HepG2 (cell line): ENCODE results near the gene E2F1. TPM values are rescaled to one million over a fixed set of nuclear protein-coding genes. Genes with fewer than 3 reads are reported as not detected.

ENCODE experiments used
- CBX2 ChIP-seq, 2 experiments: fragments of 200-600 bp in 1 of 2; sonication (generic); formaldehyde crosslinking in 1 of 2; IDR thresholded peaks; 2 replicates each; pipeline versions ENCODE4 v1.7.0 to v1.8.1; 2018 to 2022; ENCODE audit warnings: low read depth in 2 of 2, low read length in 1 of 2, mild to moderate bottlenecking in 1 of 2, missing genetic modification reagents in 1 of 2
- DPF2 ChIP-seq: sonication (generic); formaldehyde crosslinking; IDR thresholded peaks from 2 replicates; pipeline ENCODE4 v1.4.0; 2020; ENCODE audit warnings: mild to moderate bottlenecking, low read depth, missing genetic modification reagents, borderline replicate concordance
- FOXO1 ChIP-seq: sonication (generic); formaldehyde crosslinking; IDR thresholded peaks from 2 replicates; pipeline ENCODE4 v1.4.0; 2020; ENCODE audit warnings: missing genetic modification reagents
- GABPA ChIP-seq, 2 experiments: IDR thresholded peaks; 2 replicates each; pipeline ENCODE4 v1.6.1; 2011 to 2016; ENCODE audit warnings: low read depth in 2 of 2, low read length in 1 of 2, missing biosample characterization in 1 of 2, missing genetic modification characterization in 1 of 2
- HOXA3 ChIP-seq: sonication (generic); formaldehyde crosslinking; IDR thresholded peaks from 2 replicates; pipeline ENCODE4 v1.5.0; 2020; ENCODE audit warnings: missing genetic modification reagents
- MIER2 ChIP-seq: IDR thresholded peaks from 2 replicates; pipeline ENCODE4 v1.6.1; 2016; ENCODE audit warnings: missing biosample characterization, missing genetic modification reagents
- MTA3 ChIP-seq: sonication (generic); formaldehyde crosslinking; IDR thresholded peaks from 2 replicates; pipeline ENCODE4 v1.4.0; 2020; ENCODE audit warnings: missing genetic modification reagents
- PHF20 ChIP-seq: sonication (generic); formaldehyde crosslinking; IDR thresholded peaks from 2 replicates; pipeline ENCODE4 v1.5.0; 2020; ENCODE audit warnings: mild to moderate bottlenecking, missing genetic modification reagents
- RARA ChIP-seq: IDR thresholded peaks from 2 replicates; pipeline ENCODE4 v1.6.1; 2016; ENCODE audit warnings: missing genetic modification reagents, missing compliant biosample characterization
- RBFOX2 ChIP-seq: fragments of 200-400 bp; formaldehyde crosslinking; IDR thresholded peaks from 2 replicates; pipeline ENCODE4 v1.6.1; 2017; ENCODE audit warnings: low read depth, mild to moderate bottlenecking, low read length
- SP5 ChIP-seq: IDR thresholded peaks from 2 replicates; pipeline ENCODE4 v1.6.1; 2016; ENCODE audit warnings: low read depth, borderline replicate concordance
- STAG1 ChIP-seq: sonication (generic); formaldehyde crosslinking; IDR thresholded peaks from 2 replicates; pipeline ENCODE4 v1.4.0; 2020; ENCODE audit warnings: missing genetic modification reagents
- THRA ChIP-seq: sonication (generic); formaldehyde crosslinking; IDR thresholded peaks from 2 replicates; pipeline ENCODE4 v1.4.0; 2020; ENCODE audit warnings: missing genetic modification reagents, borderline replicate concordance
- THYN1 ChIP-seq: sonication (generic); formaldehyde crosslinking; IDR thresholded peaks from 2 replicates; pipeline ENCODE4 v1.8.1; 2023; ENCODE audit warnings: low read depth, mild to moderate bottlenecking, moderate library complexity, missing genetic modification reagents, borderline replicate concordance
- ZBTB1 ChIP-seq: sonication (generic); formaldehyde crosslinking; IDR thresholded peaks from 2 replicates; pipeline ENCODE4 v1.4.0; 2020; ENCODE audit warnings: missing genetic modification reagents, borderline replicate concordance
- ZNF160 ChIP-seq: sonication (generic); formaldehyde crosslinking; IDR thresholded peaks from 2 replicates; pipeline ENCODE4 v1.8.0; 2022; ENCODE audit warnings: mild to moderate bottlenecking, inconsistent platforms, missing genetic modification reagents
- ZNF230 ChIP-seq: sonication (generic); formaldehyde crosslinking; IDR thresholded peaks from 2 replicates; pipeline ENCODE4 v1.4.0; 2020; ENCODE audit warnings: mild to moderate bottlenecking, missing genetic modification reagents
- ZNF251 ChIP-seq: sonication (generic); formaldehyde crosslinking; IDR thresholded peaks from 2 replicates; pipeline ENCODE4 v1.9.0; 2021; ENCODE audit warnings: mild to moderate bottlenecking, missing genetic modification reagents
- ZNF33A ChIP-seq: sonication (generic); formaldehyde crosslinking; IDR thresholded peaks from 2 replicates; pipeline ENCODE4 v1.5.1; 2020; ENCODE audit warnings: missing genetic modification reagents, mild to moderate bottlenecking, moderate library complexity, borderline replicate concordance
- ZNF441 ChIP-seq: sonication (generic); formaldehyde crosslinking; IDR thresholded peaks from 2 replicates; pipeline ENCODE4 v1.7.0; 2021; ENCODE audit warnings: missing genetic modification reagents, borderline replicate concordance
- ZNF550 ChIP-seq: sonication (generic); formaldehyde crosslinking; IDR thresholded peaks from 2 replicates; pipeline ENCODE4 v1.4.0; 2020; ENCODE audit warnings: mild to moderate bottlenecking, missing genetic modification reagents, borderline replicate concordance
- ZNF570 ChIP-seq: sonication (generic); formaldehyde crosslinking; IDR thresholded peaks from 2 replicates; pipeline ENCODE4 v1.4.0; 2020; ENCODE audit warnings: mild to moderate bottlenecking, missing genetic modification reagents, borderline replicate concordance
- ZNF724P ChIP-seq: sonication (generic); formaldehyde crosslinking; IDR thresholded peaks from 2 replicates; pipeline ENCODE4 v1.8.0; 2022; ENCODE audit warnings: missing genetic modification reagents, borderline replicate concordance
- ZSCAN25 ChIP-seq: sonication (generic); formaldehyde crosslinking; IDR thresholded peaks from 2 replicates; pipeline ENCODE4 v1.8.0; 2022; ENCODE audit warnings: mild to moderate bottlenecking, missing genetic modification reagents
- ZSCAN5A ChIP-seq: sonication (generic); formaldehyde crosslinking; IDR thresholded peaks from 2 replicates; pipeline ENCODE4 v1.8.0; 2022; ENCODE audit warnings: mild to moderate bottlenecking, missing genetic modification reagents, borderline replicate concordance
- polyA plus RNA-seq, 8 experiments: library from polyadenylated mRNA; depleted of rRNA in 3 of 8; stranded (reverse) in 7 of 8; unstranded in 1 of 8; fragments of >200 nt; fragmentation: Illumina TruSeq in 4 of 8; extraction: Trizol in 4 of 8; gene quantifications; 2 replicates each; pipeline versions ENCODE4 v1.2.1 to v1.2.3, GENCODE V29; 2011 to 2016; ENCODE audit warnings: low read depth in 4 of 8, missing spikeins in 1 of 8, mixed read lengths in 1 of 8; ENCODE audit not compliant: insufficient read depth in 1 of 8
- total RNA-seq, 5 experiments: library from RNA; depleted of rRNA; stranded (reverse); fragments of >200 nt; fragmentation: Illumina TruSeq; extraction: Trizol; gene quantifications; 2 replicates each; pipeline ENCODE4 v1.2.3, GENCODE V29; 2016; ENCODE audit warnings: low read depth in 1 of 5
- TF ChIP-seq, protein P1 (sequence below), 2 experiments: fragments of 450-650 bp in 1 of 2; sonication (generic) in 1 of 2; formaldehyde crosslinking; IDR thresholded peaks; 2 replicates each; pipeline versions ENCODE4 v1.5.0 to v1.8.0; 2020 to 2022; ENCODE audit warnings: mild to moderate bottlenecking in 1 of 2, missing genetic modification reagents in 1 of 2

E2F1 gene
- total and polyA plus RNA-seq, 2 of the 13 experiments (the other 11 are each of a cell fraction or from before 2014, with no cell fraction given), result 25.5 to 39.4 TPM

GRCh38 chr20:33732166-33732970 is 46.2 kb upstream of the E2F1 start (continued):
- TF ChIP-seq ZBTB1 (no peak), ZNF251 (no peak; the same call in 1 of the 2 replicates), ZNF570 (CRISPR knock-in tag) (peak; percentile 89; the same call in 1 of the 2 replicates), THYN1 (CRISPR knock-in tag) (no peak), ZNF724P (CRISPR knock-in tag) (peak; percentile 93), DPF2 (CRISPR knock-in tag) (peak; percentile 82), ZSCAN25 (CRISPR knock-in tag) (0 out of 2 replicates have a peak, but pooled peaks have one; percentile 89), SP5 (CRISPR knock-in tag) (peak; percentile 57; the same call in 1 of the 2 replicates), STAG1 (0 out of 2 replicates have a peak, but pooled peaks have one; percentile 13), PHF20 (CRISPR knock-in tag) (peak; percentile 58; the same call in 1 of the 2 replicates), ZNF550 (CRISPR knock-in tag) (no peak), ZNF230 (CRISPR knock-in tag) (peak; percentile 22; the same call in 1 of the 2 replicates), RARA (no peak; the same call in 1 of the 2 replicates), ZNF441 (CRISPR knock-in tag) (peak; percentile 84), MIER2 (CRISPR knock-in tag) (peak; percentile 9; the same call in 1 of the 2 replicates), RBFOX2 (peak; percentile 91), FOXO1 (CRISPR knock-in tag) (peak; percentile 52; the same call in 1 of the 2 replicates), HOXA3 (peak; percentile 95), ZNF33A (no peak), MTA3 (CRISPR knock-in tag) (0 out of 2 replicates have a peak, but pooled peaks have one; percentile 15), GABPA (IDR thresholded peaks at IDR 0.05; ENCODE audit: low read depth, low read length) (peak; percentile 41; the same call in 1 of the 2 replicates), GABPA (CRISPR knock-in tag; IDR thresholded peaks at IDR 0.05; ENCODE audit: low read depth) (no peak), CBX2 (IDR thresholded peaks at IDR 0.05; ENCODE audit: low read depth, low read length) (no peak), CBX2 (CRISPR knock-in tag; IDR thresholded peaks at IDR 0.05; ENCODE audit: low read depth) (peak; percentile 39; the same call in 1 of the 2 replicates), ZNF160 (CRISPR knock-in tag) (peak; percentile 83), ZSCAN5A (CRISPR knock-in tag) (peak; percentile 90), THRA (CRISPR knock-in tag) (0 out of 2 replicates have a peak, but pooled peaks have one; percentile 21)
- TF ChIP-seq, protein P1, sequence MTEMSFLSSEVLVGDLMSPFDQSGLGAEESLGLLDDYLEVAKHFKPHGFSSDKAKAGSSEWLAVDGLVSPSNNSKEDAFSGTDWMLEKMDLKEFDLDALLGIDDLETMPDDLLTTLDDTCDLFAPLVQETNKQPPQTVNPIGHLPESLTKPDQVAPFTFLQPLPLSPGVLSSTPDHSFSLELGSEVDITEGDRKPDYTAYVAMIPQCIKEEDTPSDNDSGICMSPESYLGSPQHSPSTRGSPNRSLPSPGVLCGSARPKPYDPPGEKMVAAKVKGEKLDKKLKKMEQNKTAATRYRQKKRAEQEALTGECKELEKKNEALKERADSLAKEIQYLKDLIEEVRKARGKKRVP (CRISPR knock-in tag; IDR thresholded peaks at IDR 0.05), result no peak
